Measurements from ENCODE around the gene APRT. TPM values are rescaled to one million over a fixed set of nuclear protein-coding genes. Genes with fewer than 3 reads are reported as not detected.

The APRT gene
- total and polyA plus RNA-seq, 9 of the 15 experiments (the other 6 are each of a cell fraction or from before 2014, with no cell fraction given): 41.7 to 409 (median 146) TPM

DNA sequence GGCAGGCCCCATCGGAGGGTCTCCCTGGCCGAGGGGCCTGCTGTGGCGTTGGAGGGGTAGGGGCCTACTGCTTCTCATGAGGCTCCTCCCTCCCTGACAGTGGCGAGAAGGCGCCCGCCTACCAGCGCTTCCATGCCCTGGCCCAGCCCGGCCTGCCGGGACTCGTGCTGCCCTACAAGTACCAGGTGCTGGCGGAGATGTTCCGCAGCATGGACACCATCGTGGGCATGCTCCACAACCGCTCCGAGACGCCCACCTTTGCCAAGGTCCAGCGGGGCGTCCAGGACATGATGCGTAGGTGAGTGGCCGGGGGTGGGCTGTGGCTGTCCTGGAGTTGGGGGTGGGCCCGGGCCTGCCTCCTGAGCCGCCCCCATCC lies 6.4 kb downstream of the APRT start:
- H2AFZ ChIP-seq (ENCODE audit: low read depth, low read length): no peak overlapping the region
- 90% methylated on average over 19 of the region's 22 CpGs for WGBS (ENCODE audit: insufficient coverage, low coverage, missing lambda C conversion rate)
- H3K27ac ChIP-seq (ENCODE audit: extremely low read depth, low read depth, low read length): peak overlapping the region; percentile 86; the same call in 2 of the 3 replicates
- FAIRE-seq: no peak
- H4K20me1 ChIP-seq (replicated peaks; ENCODE audit: control insufficient read depth, insufficient read depth, low read length): peaks cover 26% of the 10 kb centered on the region; the same call in 1 of the 2 replicates
- H3K4me2 ChIP-seq (ENCODE audit: insufficient read depth, low read length): peak overlapping the region; percentile 76
- peaks cover 64% of the 10 kb centered on the region; the same call in 2 of the 3 replicates for H3K36me3 ChIP-seq (ENCODE audit: control insufficient read depth, insufficient read depth, low read length)
- no TSS peak for BruUV-seq (replicated peaks)
- H3K4me1 ChIP-seq (replicated peaks in 1 of 2; ENCODE audit: control insufficient read depth in 2 of 2, insufficient read depth in 2 of 2, low read length in 2 of 2): peaks cover 23 to 87% of the 10 kb centered on the region in 2 experiments
- in situ Hi-C loops (cut with MboI) (no loop called here), intact Hi-C loops (cut with micrococcal nuclease) (loop anchor here (10.0 kb wide), 1 partner anchor 759 kb away; the partner anchor contains the start of gene RPL13)
- no peak for TF ChIP-seq SP1 (CRISPR knock-in tag; IDR thresholded peaks at IDR 0.05)
- TF ChIP-seq MEF2A (IDR thresholded peaks at IDR 0.05; ENCODE audit: control insufficient read depth, low read depth, low read length): no peak
- TF ChIP-seq RBM22 (IDR thresholded peaks at IDR 0.05; ENCODE audit: low read depth, low read length, poor library complexity, severe bottlenecking): peak; percentile 11
- TF ChIP-seq, protein P1, sequence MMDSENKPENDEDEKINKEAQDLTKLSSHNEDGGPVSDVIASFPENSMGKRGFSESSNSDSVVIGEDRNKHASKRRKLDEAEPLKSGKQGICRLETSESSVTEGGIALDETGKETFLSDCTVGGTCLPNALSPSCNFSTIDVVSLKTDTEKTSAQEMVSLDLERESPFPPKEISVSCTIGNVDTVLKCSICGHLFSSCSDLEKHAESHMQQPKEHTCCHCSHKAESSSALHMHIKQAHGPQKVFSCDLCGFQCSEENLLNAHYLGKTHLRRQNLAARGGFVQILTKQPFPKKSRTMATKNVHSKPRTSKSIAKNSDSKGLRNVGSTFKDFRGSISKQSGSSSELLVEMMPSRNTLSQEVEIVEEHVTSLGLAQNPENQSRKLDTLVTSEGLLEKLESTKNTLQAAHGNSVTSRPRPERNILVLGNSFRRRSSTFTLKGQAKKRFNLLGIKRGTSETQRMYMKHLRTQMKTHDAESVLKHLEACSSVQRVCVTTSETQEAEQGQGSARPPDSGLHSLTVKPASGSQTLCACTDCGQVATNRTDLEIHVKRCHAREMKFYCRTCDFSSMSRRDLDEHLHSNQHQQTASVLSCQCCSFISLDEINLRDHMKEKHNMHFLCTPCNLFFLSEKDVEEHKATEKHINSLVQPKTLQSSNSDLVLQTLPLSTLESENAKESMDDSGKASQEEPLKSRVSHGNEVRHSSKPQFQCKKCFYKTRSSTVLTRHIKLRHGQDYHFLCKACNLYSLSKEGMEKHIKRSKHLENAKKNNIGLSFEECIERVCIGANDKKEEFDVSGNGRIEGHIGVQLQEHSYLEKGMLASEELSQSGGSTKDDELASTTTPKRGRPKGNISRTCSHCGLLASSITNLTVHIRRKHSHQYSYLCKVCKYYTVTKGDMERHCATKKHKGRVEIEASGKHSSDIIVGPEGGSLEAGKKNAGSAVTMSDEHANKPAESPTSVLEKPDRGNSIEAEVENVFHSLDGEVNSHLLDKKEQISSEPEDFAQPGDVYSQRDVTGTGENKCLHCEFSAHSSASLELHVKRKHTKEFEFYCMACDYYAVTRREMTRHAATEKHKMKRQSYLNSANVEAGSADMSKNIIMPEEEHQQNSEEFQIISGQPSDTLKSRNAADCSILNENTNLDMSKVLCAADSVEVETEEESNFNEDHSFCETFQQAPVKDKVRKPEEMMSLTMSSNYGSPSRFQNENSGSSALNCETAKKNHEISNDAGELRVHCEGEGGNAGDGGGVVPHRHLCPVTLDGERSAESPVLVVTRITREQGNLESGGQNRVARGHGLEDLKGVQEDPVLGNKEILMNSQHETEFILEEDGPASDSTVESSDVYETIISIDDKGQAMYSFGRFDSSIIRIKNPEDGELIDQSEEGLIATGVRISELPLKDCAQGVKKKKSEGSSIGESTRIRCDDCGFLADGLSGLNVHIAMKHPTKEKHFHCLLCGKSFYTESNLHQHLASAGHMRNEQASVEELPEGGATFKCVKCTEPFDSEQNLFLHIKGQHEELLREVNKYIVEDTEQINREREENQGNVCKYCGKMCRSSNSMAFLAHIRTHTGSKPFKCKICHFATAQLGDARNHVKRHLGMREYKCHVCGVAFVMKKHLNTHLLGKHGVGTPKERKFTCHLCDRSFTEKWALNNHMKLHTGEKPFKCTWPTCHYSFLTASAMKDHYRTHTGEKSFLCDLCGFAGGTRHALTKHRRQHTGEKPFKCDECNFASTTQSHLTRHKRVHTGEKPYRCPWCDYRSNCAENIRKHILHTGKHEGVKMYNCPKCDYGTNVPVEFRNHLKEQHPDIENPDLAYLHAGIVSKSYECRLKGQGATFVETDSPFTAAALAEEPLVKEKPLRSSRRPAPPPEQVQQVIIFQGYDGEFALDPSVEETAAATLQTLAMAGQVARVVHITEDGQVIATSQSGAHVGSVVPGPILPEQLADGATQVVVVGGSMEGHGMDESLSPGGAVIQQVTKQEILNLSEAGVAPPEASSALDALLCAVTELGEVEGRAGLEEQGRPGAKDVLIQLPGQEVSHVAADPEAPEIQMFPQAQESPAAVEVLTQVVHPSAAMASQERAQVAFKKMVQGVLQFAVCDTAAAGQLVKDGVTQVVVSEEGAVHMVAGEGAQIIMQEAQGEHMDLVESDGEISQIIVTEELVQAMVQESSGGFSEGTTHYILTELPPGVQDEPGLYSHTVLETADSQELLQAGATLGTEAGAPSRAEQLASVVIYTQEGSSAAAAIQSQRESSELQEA (IDR thresholded peaks at IDR 0.05; ENCODE audit: low read depth): no peak
- TF ChIP-seq DIDO1 (tag; IDR thresholded peaks at IDR 0.05; ENCODE audit: low read depth): no peak
- no peak for TF ChIP-seq SNIP1 (IDR thresholded peaks at IDR 0.05; ENCODE audit: low read depth)
- TF ChIP-seq, protein P2, sequence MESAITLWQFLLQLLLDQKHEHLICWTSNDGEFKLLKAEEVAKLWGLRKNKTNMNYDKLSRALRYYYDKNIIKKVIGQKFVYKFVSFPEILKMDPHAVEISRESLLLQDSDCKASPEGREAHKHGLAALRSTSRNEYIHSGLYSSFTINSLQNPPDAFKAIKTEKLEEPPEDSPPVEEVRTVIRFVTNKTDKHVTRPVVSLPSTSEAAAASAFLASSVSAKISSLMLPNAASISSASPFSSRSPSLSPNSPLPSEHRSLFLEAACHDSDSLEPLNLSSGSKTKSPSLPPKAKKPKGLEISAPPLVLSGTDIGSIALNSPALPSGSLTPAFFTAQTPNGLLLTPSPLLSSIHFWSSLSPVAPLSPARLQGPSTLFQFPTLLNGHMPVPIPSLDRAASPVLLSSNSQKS (CRISPR knock-in tag; IDR thresholded peaks at IDR 0.05): no peak
- POLR2A ChIA-PET: interaction anchor here (0.6 to 1.5 kb wide), 3 partner anchors 12 to 394 kb away, joined by 3 to 4 read pairs (median 4); no protein-coding TSS in a partner anchor
- no peaks in the 10 kb centered on the region for H3K9me3 ChIP-seq (replicated peaks; ENCODE audit: control insufficient read depth, insufficient read depth, low read depth, low read length)
- no peaks in the 10 kb centered on the region for H3K9me1 ChIP-seq (ENCODE audit: control insufficient read depth, insufficient read depth, low read length)
- no peak for DNase-seq (ENCODE audit: extremely low read depth in 1 of 4, low spot score in 3 of 4)
- H3K27me3 ChIP-seq (ENCODE audit: control insufficient read depth in 2 of 2, insufficient read depth in 2 of 2, low read length in 2 of 2): no peaks in the 10 kb centered on the region; a peak in 1 of 5 replicates
- CTCF ChIA-PET (ENCODE audit: low intra/inter-chr PET ratio): no interaction called here
- H3K4me3 ChIP-seq: peak overlapping the region; percentile 89; the same call in 1 of the 2 replicates
- peak overlapping the region; percentile 95 to 98 for H3K9ac ChIP-seq (ENCODE audit: insufficient read depth in 1 of 2, low read depth in 2 of 2, low read length in 2 of 2)
- peaks cover 87% of the 10 kb centered on the region for H3K79me2 ChIP-seq (ENCODE audit: control insufficient read depth, insufficient read depth, low read length)
- no peak for ATAC-seq
